LNCAP (cell line): ENCODE results near the gene TERC.

ENCODE experiments used
- TF ChIP-seq, protein P1 (sequence below): fragments of 450-650 bp; IDR thresholded peaks from 2 replicates; pipeline ENCODE4 v1.5.1; 2017; ENCODE audit warnings: mild to moderate bottlenecking

TERC gene

DNA sequence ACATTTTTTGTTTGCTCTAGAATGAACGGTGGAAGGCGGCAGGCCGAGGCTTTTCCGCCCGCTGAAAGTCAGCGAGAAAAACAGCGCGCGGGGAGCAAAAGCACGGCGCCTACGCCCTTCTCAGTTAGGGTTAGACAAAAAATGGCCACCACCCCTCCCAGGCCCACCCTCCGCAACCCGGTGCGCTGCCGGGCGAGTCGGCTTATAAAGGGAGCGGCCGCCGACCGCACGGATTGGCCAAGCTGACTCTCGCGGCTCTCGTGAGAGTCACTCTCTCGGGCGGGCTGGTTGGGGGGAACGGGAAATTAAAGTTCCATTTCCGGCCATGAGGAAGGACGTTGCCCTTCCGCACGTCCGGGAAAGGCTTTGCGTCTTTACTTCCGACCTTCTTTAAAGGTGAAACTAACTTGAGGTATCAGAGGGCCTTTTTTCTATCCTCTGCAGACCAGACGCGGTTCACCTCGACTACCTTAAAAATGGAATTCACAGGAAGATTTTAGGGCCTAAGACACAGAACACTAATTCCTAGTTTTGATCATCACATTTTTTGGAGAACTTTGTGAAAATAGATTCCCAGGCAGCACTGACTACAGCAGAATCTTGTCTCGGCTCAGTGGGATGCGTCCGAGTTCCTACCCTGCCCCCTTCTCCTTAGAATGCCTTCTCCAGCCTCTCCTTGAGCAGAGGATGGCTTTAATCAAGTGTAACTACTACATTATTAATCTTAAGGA, at the start of gene TERC:
Gene TERC, minus strand, starts transcription at position 179 of the 731 bp plus-strand sequence.
- TF ChIP-seq, protein P1, sequence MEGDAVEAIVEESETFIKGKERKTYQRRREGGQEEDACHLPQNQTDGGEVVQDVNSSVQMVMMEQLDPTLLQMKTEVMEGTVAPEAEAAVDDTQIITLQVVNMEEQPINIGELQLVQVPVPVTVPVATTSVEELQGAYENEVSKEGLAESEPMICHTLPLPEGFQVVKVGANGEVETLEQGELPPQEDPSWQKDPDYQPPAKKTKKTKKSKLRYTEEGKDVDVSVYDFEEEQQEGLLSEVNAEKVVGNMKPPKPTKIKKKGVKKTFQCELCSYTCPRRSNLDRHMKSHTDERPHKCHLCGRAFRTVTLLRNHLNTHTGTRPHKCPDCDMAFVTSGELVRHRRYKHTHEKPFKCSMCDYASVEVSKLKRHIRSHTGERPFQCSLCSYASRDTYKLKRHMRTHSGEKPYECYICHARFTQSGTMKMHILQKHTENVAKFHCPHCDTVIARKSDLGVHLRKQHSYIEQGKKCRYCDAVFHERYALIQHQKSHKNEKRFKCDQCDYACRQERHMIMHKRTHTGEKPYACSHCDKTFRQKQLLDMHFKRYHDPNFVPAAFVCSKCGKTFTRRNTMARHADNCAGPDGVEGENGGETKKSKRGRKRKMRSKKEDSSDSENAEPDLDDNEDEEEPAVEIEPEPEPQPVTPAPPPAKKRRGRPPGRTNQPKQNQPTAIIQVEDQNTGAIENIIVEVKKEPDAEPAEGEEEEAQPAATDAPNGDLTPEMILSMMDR = no peak

DNA sequence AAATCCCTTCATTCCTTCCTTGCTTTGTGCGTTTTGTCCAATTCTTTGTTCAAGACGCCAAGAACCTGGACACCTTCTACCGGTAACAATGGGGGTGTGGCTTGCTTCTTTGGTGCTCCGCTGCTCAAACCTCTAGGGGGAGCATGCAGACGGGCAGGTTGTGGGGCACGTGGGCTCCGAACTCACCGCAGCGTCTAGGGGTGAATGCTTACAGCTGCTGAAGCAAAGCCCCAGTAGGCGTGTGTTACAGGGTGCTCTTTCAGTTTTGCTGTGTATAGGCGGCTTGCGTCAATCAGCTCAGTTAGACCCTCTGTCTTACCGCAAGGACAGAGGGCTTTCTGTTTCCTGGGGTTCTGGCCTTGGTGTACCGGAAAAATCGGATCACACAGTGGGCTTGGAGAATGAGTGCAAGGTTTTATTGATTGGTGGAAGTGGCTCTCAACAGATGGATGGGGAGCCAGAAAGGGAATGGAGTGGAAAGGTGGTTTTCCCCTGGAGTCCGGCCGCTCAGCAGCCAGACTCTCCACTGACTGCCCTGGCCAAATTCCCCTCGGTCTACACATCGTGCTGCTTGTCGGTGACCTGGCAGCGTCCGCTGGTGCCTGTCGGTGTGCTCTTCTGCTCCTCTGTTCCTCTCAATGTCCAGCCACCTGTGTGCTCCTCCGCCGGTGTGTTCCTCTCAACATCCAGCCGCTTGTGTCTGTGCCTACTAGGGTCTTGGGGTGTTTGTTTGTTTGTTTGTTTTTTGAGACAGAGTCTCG, 49.1 kb upstream of the TERC start:
- TF ChIP-seq, protein P1 = no peak

DNA sequence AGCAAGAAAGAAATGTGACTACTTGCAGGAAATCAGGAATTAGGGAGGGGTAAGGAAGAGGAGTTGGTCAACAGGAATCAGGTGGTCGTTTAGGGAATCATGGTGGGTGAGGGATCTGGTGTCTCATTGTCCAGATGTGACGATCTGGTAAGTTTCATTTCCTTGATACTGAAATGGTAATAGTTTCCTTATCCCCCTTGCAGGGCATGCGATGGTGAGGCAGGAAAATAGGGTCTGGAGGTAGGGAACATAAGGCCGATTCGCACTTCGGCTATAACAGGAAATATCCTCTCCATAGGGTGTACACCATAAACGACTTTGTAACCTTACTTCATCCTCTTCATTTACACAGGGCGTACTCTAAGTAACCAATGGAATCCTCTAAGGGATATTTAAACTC, 48.4 kb upstream of the TERC start:
- TF ChIP-seq, protein P1 = no peak

DNA sequence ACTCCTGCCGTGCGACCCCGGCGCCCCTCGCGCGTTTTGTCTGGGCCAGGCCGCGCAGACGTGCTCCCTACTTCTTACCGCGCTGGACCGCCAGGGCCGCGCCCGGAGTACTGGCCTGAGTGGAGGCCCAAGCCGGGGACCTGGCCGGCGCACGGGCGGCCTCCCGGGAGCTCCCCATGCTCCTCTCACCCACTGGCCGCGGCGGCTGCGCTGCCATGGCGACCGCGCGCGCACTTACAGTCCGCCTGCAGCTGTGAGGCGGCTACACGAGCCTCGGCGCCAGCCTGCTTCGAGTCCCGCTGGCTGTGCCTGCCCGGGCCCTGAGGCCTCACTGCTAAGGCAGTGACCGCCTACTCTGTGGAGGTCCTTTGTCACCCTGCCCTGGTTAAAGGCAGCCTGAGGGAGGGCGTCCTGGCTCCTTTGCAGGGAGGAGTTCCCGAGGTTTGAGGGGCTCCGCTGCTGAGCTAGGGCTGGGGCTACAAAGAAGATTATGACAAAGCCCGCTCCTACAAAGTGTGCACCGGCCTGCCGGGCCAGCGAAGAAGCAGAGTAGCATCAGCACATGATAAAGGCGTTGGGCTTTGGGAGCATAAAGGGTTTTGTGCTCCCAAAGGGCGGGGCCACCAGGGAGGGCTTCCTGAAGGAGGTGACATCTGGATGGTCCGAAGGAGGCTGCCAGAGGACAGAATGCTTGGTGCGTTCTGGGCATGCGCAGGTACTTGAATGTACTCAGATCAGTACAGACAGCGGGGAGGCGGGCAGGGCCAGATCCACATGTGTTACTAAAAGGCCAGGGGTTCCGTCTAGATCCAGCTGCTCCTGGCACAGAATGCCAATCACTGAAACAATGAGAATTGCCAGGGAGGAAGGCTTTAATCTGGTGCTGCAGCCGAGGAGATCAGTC, 47.7 kb upstream of the TERC start, which contains the start of the genes LRRC34 and LRRIQ4:
Gene LRRC34, minus strand, starts transcription at position 573 of the 904 bp plus-strand sequence. Its CDS starts 356 bp downstream, at position 217.
Gene LRRIQ4, plus strand, starts transcription at position 539 of the 904 bp plus-strand sequence. CDS start 9,052 bp downstream, outside the sequence.
- TF ChIP-seq, protein P1 = no peak

DNA sequence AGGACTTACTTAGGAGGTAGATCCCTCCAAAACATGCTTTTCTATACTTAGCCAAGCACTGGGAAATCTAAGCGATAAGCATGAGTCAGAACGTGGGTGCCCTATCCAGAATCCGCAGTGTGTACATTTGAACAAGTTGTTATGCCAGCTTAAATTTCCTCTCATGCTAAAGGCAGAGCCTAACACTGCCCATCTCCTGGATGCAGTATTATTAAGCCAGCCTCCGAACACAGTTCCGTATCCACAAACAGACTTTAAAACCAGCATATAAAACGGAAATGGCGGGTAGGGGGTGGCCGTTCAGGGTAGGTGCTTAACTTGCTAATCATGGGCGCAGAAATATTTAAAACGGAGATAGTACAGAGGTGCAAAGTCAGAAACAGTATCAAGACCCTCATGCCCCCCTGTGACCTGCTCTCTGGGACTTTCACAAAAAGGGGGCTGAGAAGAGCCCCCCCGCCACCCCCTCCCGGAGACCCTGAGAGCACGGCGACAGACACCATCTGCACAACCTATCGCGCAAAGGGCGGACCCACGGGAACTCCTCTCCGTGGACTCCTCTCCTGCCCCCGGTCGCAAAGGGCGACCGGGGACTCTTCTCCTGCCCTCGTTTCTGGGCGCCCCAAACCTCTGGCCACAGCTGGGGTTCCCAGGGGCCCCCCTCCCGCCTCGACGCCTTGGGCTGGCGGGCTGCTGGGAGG, 46.9 kb upstream of the TERC start:
- TF ChIP-seq, protein P1 = no peak

DNA sequence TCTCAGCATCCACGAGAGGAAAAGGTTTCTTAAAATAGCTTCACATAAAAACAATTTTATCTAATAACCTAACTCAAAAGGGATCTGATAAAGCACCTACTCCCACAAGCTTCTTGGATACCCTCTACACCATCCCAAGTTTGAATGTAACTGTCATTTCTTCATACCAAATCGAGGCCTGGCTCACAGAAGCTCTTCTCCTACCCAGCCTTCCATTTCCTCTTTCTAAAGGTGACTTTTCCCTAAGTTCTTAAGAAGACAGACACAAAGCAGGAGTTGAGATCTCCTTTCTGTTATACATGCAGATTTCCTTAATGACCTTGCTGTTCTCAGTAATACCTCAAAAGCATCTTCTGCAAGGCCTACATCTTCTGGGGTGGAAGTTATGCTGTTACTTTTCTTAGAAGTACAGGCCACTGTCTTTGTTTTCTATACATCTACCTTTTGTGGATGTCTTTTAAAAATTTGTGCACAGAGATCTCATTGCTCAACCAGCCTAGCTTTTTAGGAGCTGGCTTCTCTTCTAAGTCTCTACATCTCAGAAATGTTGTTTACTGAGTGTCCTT, 44.5 kb upstream of the TERC start:
- TF ChIP-seq, protein P1 = no peak
